ENCODE data around the gene ITPRIPL1. TPM values are rescaled to one million over a fixed set of nuclear protein-coding genes. Genes with fewer than 3 reads are reported as not detected.

The ITPRIPL1 gene
- total and polyA plus RNA-seq, 2 of the 8 experiments (the other 6 are each of a cell fraction or from before 2014, with no cell fraction given), result 10.6 to 16.1 TPM

DNA sequence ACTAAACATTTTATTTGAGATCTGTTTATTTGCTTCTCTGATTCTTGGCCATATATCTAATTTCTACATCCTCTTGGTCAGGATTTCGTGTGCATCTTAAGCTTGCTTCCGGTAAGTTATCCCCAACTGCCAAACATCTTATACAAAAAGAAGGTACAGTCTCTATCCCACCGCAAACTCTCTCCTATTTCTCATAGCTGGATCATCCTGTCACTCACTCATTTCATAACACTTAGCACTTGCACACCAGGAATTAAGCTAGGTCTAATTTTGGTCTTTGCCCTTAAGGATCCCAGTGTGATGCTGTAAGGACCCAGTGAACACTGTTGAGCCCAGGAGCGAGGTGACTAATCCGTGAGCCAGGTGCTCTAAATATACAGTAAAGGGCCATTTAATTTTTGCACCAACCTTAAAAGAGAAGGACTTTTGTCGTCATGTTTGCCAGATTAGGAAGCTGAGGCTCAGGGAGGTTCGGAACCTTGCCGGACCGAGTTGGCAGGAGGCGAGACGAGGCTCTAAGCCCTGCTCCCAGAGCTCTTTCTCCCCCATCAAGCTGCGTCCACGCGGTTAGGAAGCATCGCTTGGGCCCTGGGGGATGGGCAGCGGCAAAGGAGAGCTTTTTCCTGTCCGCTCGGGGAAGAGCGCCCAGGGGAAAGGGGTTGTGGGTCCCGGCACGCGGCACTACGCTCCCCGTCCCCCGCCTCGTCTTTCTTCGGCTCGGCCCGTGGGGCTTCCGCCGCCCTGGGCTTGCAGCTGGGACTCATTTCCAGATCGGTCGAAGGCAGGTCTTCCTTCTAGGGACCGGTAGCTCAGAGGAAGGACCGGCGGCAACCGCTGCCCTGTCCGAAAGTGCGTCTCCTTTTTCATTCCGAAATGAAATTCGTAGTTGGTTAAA lies 4.1 kb upstream of the ITPRIPL1 start (continued):
- TF ChIP-seq KDM1A (IDR thresholded peaks at IDR 0.05; ENCODE audit: borderline replicate concordance, low read length), result peak; percentile 9; the same call in 1 of the 2 replicates
- no peak for TF ChIP-seq GABPA (IDR thresholded peaks at IDR 0.05; ENCODE audit: borderline replicate concordance, insufficient read depth, low read length)
- no peak for TF ChIP-seq RFX5 (IDR thresholded peaks at IDR 0.05; ENCODE audit: borderline replicate concordance, low read depth, low read length)
- TF ChIP-seq MAX (IDR thresholded peaks at IDR 0.05), result peak; percentile 93

Data from H1 (cell line).